ENCODE data around the gene BRD4.

Gene BRD4

DNA sequence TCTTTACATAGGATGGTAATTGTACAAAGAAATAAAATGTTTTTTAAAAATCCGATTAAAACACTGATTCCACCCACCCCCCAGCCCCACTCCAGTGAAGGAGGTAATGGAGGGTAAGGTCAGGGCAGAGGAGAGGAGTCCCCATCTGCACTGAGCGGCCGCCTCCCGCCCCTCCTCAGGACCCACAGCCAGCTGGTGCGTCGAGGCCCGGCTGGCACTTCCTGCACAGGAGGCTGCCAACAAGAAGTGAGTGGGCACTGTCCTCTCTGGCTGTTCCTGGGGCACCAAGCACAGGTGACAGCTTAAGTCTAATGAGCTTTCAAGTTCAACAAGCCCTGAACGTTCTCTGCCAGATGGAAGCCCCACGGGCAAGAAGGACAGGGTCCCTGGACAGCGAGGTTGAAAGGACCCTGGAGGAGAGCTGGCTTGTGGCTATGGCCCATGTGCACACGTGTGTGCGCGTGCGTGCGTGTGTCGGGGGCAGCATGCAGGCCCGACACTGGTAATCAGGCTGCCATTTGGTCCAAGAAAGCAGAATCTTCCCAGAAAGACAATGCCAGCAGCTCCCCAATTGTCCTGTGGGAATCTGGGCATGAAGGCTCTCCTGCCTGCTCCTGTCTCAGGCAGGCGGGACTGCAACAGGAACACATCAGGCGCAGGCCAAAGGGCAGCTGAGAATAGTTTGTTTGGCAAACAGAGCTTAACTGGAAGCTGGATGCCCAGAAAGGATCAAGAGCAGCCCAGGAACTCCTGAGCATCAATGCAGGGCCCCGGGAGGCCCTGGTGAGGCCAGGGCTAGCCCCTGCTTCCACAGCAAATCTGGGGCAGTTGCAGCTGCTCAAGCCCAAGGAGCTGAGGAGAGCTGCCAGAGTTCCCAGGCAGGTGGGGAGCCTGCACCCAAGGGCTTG, 85.0 kb downstream of the BRD4 start:
- DNase-seq, result no peak

DNA sequence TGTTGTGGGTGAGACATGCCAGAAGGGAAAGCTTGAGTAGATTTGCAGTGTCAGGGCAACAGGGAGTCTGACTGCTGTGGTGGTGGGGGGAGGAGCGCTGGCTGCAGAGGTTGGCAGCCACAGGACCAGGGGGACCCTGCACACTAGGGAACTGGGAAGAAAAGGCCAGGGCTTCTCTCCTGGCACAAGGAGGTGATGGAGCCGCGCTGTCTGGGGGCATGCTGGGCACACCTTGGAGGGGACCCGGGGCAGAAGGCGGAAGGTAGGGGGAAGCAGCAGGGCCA, 86.2 kb downstream of the BRD4 start:
- DNase-seq, result no peak

DNA sequence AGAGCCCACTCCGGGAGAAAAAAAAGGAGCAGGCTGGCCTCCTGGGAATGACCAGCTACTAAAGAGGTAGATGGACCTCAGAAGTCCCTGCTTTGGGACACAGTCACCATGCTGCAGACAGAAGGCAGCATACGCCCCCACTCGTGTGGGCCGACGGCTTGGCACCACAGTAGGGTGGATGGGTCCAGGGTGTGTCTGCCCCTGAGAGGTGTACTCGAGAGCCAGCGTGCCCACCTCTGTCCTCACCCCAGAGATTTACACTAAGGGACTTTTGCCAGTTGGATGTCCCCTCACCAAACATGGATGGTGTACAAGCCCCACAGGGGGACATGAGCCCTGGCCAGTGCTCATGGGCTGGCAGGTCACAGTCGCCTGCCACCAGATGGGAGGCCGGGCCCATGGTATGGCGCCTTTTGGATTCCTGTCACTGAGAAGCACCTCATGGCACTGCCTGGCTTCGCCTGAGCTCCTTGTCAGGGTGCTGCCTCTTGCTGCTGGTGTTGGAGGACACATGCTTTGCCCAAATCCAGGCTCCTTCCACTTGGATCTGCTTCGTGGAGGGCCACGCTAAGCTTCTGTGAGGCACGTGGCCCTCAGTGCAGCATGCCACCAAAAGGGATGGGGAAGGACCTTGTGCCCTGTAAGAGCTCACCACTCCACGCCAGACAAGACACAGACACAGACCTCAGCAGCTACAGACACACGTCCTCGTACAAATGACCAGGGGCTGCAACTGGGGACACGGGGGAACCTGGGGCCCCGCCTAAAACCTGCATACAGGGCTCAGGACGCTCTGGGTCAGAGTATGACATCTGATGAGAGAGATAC, 86.8 kb downstream of the BRD4 start:
- DNase-seq, result no peak

DNA sequence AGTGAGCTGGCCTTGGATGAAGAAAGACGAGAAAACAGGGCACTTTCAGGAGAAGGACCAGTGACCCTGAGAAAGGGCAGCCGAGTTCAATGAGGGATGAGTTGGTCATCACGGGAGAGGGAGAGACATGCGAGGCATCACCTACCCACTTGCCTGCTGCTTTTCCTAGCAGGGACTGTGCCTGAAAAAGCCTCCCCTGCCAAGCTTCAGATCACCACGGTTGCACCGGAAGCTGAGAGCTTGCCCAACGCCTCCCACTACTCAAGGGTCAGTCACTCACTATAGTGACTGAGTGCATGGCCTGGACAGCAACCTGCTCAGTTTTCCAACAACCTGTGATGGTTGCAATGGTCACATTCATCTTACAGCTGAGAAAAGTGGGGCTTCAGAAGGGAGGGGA, 87.5 kb downstream of the BRD4 start:
- DNase-seq, result no peak

DNA sequence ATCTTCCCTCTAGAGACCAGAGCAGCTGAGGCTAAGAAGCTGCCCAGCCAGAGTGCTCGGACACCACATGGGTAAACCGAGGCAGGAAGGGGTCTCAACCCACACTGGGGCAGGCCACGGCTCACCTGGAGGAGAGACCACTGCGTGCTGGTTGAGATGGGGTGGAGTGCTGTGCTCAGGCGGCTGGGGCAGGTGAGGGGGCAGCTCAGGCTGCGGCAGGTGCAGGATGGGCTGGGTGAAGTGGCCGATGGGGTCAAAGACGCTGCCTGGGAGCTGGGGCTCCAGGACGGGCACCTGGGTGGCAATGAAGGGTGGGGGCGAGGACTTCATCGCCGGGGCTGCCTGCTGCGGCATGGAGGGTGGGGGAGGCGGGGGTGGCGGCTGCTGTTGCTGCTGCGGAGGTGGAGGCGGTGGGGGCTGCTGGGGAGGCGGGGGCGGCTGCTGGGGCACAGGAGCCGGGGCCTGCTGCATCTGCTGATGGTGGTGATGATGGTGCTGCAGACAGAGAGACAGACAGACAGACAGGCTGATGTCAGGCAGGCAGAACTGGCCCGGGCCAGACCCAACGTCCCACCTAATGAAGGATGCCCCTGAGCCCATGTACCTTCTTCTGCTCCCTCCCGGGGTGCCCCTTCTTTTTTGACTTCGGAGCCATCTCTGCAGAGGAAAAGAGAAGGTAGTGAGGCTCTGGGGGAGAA, 88.1 kb downstream of the BRD4 start:
- no peak for DNase-seq

DNA sequence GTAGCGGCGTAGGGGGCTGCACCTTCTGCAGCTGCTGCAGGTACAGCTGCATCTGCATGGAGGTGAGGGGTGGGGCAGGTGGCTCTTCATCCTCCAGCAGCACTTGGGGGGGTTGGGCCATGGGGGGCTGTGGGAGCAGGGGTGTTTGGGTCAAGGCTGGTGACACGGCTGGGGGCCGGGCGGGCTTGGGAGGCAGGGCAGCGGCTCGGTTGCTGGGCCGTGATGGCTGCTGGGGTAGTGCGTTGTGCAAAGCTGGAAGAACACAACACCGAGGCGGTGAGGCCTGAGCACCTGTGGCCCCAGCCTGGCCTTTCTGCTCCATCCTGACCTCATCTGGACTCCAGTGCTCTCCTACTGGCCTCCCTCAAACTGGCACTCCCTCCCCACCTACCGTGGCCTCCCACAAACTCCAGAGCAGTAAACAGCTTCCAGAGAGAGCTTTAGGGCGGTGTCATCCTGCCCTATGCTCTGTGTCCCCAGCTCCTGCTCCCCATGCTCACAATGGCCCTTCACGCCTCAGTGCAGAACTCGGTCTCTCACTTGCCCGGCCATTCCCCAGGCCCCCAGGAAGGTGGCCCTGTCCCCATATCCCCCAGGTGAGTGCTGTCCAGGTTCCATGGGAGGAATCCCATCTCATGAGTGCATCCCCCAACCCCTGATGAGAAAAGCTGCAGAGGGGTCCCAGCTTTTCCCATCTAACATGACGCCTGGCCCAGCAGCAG, 88.9 kb downstream of the BRD4 start:
- no peak for DNase-seq

DNA sequence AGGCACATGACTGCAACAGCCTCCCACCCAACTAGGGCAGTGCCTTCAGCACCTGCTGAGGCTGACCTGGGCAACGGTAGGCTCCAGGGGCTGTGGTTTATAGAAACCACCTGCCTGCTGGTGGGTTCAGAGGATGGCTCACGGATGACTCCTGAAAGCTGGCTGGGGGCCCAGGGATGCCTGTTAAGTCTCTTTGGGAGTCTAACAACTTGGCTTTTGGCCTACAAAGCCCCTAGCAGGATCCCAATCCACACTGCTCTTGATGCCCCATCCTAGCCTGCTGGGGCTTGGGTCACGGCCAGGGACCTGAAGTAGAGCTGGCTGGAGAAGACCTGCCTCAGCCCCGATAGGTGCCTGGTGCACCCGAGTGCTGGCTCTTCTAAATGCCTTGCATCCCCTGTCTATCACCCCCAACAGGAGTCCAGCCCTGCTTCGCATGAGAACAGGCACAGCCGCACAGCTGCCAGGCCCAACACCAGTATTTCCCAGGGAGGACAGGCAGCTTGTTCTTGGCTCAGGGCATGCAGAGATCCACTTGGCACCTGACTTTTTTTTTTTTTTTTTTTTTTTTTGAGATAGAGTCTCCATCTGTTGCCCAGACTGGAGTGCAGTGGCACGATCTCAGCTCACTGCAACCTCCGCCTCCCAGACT, 91.0 kb downstream of the BRD4 start:
- no peak for DNase-seq

DNA sequence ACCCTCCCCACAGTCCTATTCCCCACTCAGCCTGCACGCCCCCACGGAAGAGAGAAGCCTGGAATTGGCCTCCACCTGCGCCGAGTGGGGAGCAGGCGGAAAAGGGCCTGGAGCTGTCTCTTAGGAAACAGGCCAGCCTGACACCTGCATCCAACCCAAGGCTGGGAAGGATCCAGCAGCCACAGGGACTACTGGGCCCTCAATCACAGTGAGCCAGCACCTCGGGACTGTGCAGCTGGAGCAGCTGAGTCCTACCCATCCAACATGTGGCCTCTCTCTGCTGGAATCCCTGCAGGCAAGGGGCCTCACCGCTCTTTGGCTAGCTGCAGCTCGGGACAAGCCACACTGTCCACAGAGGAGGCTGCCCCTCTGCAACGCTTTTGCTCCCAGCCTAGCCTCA, 91.8 kb downstream of the BRD4 start:
- DNase-seq, result no peak

DNA sequence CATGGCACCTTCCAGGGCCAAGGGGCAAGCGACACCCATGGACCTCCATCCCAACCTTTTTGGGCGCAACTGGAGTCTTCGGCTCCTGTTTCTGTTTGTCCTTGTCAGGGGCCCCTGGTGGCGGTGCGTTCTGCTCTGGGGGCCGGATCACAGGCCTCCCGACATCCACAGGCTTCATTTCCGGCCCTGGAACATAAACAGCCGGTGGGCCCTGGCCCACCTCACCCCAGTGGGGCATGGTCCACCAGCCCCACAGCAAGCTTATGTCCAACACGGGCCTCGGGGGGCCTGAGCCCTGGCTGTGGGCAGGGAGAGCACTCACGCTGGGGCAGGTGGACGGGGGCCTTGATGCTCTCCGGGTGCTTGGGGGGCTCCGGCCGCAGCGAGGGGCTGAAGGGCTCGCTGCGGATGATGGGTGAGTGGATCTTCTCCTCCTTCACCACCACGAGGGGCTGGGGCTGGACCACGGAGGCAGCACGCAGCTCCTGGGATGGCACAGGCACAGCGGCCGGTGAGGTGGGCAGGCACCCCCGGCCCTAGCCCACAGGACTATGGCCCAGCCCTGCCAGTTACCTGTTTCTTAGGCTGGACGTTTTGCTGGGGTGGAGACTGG, 92.9 kb downstream of the BRD4 start:
- DNase-seq, result no peak

DNA sequence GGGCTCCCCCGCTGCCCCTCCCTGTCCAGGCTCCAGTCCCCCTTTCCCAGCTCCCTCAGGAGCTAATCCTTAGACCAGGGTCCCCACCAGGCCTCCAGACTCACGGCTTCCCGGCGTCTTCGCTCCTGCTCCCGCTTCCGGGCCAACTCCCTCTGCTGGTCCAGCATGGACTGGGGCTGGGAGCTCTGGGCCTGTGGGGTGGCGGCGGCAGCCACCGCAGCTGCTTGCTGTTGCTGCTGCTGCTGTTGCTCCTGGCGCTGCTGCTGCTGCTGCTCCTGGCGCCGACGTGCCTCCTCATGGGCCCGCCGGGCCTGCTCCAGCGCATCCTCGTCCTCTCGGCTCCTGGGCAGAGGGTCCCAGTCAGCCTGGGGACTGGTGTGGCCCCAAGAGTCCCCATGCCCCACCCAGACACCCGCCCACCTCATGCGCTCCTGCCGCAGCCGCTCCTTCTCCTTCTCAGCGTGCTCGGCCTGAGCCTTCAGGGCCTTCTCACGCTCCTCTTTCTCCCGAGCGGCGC, 93.6 kb downstream of the BRD4 start:
- no peak for DNase-seq

DNA sequence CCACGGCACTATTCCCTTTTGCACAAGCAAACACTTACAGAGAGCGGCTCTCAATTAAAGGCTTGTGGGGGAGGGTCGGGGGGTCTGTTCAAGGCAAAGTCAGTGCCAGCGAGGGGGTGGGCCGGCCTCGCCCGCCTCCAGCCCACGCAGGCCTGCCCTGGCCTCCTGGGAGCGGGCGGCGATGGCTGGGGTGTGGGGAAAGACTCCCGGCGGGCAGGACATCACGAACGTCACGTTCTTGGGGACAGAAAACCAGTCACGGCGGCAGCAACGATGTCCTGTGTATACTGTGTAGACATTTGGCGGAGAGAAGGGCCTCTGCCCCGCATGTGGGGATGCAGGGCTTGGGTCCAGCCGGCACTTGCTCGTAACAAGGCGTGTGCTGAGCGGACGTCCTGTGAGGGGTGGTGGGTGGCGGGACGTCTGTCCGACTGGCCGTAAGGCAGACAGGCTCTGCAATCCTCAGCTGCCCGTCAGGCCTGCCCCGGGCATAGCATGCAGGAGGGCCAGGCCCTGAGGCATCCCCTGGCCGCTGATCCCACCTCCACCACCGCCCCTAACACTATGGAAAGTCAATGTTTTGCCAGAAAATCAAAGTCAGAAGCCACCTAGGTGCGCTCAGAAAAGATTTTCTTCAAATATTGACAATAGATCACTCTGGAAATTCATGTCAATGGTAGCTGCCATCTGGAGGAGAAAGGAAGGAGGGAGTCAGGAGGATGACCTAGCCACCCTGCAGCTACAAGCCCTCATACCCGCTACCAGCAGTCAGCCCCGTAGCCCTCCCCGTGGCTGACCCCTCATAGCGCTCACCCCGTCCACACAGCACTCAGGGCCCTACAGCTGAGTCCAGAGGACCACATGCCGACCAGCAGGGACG, 94.3 kb downstream of the BRD4 start:
- DNase-seq, result no peak

DNA sequence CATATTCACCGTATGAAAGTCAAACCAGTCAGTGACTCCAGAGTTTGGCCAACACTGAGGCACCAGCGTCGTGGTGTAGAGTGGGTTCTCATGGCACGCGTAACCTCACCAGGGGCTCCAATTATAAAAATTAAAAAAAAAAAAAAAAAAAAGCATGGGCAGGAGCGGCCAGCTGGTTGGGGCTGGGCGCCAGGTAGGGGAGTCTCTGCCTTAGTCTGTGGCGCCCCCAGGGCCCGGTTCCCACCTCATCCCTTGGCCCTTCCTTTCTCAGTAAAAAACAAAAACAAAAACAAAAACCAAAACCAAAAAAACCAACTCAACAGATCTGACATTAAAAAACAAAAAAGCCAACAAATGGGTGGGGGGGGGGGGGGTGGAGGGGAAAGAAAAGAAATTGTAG, 95.5 kb downstream of the BRD4 start:
- DNase-seq, result no peak

DNA sequence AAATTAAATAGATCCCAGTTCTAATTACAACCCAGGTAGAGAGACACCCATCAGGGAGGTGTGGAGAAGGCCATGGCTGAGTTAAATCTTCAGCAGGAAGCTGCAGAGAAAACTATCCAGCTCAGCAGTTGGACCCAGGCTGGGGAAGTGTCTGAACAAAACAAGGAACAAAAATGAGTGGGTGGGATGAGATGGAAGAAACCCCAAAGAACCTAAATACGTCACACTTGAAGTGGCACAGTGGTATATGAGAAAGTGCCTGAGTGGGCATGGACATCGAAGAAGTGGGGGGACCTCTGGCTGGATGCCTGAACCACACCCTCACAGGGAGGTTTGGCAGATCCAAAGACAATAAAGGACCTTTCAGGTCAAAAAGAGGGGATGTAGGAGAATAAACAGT, 96.6 kb downstream of the BRD4 start:
- DNase-seq, result no peak

DNA sequence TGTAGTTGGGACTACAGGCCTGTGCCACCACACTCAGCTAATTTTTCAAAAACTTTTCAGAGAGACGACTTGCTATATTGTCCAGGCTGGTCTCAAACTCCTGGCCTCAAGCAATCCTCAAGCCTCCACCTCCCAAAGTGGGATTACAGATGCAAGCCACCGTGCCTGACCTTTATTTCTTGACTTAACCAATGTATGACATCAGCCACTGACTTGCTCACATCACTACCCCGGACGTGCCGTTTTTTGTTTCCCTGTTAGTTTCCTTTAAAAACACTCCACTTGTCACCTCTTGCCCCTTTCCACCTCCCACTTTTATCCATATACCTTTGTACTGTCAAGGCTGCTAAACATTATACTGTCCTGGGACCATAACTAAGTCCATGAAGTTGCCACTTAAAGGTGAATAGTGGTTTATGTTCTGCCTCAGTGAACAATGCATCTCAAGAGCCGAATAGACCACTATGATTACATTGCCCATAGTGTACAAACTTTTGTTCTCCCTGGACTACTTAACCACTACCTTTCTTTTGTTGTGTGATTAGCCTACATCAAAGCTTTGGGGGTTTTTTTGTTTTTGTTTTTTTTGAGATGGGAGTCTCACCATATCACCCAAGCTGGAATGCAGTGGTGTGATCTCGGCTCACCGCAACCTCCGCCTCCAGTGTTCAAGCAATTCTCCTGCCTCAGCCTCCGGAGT, 97.8 kb downstream of the BRD4 start:
- DNase-seq, result no peak

DNA sequence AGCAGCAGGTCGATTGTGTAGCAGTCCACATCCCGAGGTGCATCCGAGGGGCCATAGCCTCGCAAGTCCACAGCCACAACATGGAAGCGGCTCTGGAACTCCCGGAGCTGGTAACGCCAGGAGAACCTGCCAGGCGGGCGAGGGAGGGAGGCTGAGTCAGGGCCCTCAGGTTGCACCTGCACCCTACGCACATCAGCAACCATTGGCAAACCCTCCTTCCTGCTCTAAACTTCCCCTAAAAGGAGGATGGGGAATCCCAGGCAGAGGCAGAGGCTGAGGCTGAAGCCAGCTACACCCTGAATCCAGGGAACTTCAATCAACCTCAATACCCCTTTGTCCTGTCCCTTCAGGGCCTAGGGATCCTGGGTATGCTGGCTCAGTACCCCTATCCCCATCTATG, 101.1 kb downstream of the BRD4 start:
- no peak for DNase-seq

DNA sequence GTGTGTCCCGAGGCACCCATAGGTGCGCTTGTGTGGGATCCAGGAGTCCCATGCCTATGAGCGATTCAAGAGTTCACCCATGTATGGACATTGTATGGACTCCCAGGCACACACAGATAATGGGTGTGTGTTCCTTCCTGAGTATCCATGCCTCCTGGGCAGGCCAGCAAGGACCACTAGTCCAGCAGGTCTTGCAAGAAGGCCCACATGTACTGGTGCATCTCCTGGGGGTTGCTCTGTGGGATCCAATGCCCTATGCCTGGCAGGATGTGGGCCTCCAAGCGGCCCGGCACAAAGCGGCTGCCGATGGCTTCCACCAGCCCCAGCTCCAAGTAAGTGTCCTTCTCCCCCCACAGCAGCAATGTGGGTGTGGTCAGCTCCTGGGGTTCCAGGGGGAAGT, 105.1 kb downstream of the BRD4 start:
- DNase-seq, result no peak

DNA sequence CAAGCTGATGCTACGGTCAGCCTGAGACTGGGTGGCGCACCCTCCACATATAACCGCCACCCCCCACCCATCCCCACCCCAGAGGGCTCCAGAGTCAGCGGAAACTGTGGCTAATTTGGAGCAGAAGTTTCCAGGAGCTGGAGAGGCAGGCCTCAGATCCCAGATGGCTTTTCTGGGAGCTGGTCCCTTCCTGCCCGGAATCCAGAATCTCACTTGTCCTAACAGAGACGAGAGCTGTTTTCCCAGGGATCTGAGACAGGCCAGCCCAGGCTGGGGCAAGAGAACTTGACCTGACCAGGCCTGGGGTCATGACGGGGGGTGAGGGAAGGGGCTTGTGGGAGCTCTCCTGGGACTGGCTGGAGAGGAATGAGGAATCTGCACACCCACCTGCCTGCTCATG, 106.6 kb downstream of the BRD4 start:
- no peak for DNase-seq

DNA sequence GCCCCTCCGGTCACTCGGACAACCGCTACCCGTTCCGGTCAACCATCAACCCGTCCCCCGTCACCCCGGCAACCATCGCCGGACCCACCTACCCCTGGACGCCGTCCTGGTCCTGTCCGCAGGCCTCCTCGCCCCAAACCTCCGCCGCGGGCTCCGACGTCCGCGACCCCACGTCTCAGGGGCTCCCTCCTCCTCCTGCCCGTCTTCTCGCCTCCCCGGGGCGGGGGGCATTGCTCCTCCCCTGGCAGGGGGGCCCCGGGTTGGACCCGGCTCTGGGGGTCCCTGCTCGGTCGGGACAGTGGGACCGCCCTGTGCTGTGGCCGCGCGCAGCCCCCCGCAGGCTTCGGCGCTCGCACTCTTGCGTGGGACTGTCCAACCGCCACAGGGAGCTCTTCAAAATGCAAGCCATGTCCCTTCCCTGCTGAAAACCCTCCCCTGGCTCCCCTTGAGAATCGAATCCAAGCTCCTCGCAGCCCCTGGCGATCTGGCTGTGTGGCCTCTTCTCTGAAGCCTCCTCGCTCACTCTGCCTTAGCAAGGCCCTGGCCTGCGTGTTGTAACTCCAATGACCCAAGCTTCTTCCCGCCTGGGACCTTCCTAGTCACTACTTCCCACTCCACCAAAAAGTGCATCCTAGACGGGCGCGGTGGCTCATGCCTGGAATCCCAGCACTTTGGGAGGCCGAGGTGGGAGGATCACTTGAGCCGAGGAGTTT, 108.5 kb downstream of the BRD4 start:
- no peak for DNase-seq
